ENCODE measurements around the gene PNMA6E.

- TF ChIP-seq, protein P1, sequence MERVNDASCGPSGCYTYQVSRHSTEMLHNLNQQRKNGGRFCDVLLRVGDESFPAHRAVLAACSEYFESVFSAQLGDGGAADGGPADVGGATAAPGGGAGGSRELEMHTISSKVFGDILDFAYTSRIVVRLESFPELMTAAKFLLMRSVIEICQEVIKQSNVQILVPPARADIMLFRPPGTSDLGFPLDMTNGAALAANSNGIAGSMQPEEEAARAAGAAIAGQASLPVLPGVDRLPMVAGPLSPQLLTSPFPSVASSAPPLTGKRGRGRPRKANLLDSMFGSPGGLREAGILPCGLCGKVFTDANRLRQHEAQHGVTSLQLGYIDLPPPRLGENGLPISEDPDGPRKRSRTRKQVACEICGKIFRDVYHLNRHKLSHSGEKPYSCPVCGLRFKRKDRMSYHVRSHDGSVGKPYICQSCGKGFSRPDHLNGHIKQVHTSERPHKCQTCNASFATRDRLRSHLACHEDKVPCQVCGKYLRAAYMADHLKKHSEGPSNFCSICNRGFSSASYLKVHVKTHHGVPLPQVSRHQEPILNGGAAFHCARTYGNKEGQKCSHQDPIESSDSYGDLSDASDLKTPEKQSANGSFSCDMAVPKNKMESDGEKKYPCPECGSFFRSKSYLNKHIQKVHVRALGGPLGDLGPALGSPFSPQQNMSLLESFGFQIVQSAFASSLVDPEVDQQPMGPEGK (CRISPR knock-in tag; IDR thresholded peaks at IDR 0.05; ENCODE audit: borderline replicate concordance), result no peak
- no peak for TF ChIP-seq ZNF8 (CRISPR knock-in tag; IDR thresholded peaks at IDR 0.05)
Measured at GRCh38 chrX:153441296-153441695, 40.1 kb upstream of the PNMA6E start.
